H9 (cell line): ENCODE results near the gene ERC2. TPM values are rescaled to one million over a fixed set of nuclear protein-coding genes. Genes with fewer than 3 reads are reported as not detected.

Experiments used
- DNase-seq: peaks from one replicate; pipeline ENCODE4 v3.0.0-alpha.2; 2017
- H2AFZ ChIP-seq: one replicate; pipeline ENCODE4 v1.6.1; 2013; ENCODE audit warnings: mild to moderate bottlenecking, low read length, control low read depth, moderate library complexity
- H2AK5ac ChIP-seq: 2 replicates; pipeline ENCODE4 v1.6.1; 2013; ENCODE audit warnings: low read length, control low read depth, mixed read lengths; ENCODE audit not compliant: insufficient read length
- H2BK120ac ChIP-seq: one replicate; pipeline ENCODE4 v1.6.1; 2013; ENCODE audit warnings: low read depth, mild to moderate bottlenecking, low read length, control low read depth, inconsistent platforms; ENCODE audit not compliant: poor library complexity, severe bottlenecking
- H2BK12ac ChIP-seq: 2 replicates; pipeline ENCODE4 v1.6.1; 2013; ENCODE audit warnings: low read length, control low read depth, mixed read lengths, low read depth; ENCODE audit not compliant: insufficient read length
- H2BK15ac ChIP-seq: 2 replicates; pipeline ENCODE4 v1.6.1; 2013; ENCODE audit warnings: low read depth, low read length, control low read depth
- H2BK20ac ChIP-seq: one replicate; pipeline ENCODE4 v1.6.1; 2013; ENCODE audit warnings: low read depth, mild to moderate bottlenecking, low read length, control low read depth, inconsistent platforms; ENCODE audit not compliant: poor library complexity, severe bottlenecking
- H2BK5ac ChIP-seq: 2 replicates; pipeline ENCODE4 v1.6.1; 2013; ENCODE audit warnings: low read length, control low read depth, mixed read lengths; ENCODE audit not compliant: insufficient read length
- H3K14ac ChIP-seq: 2 replicates; pipeline ENCODE4 v1.6.1; 2013; ENCODE audit warnings: low read length, control low read depth; ENCODE audit not compliant: insufficient read depth
- H3K18ac ChIP-seq: 2 replicates; pipeline ENCODE4 v1.6.1; 2013; ENCODE audit warnings: low read depth, mild to moderate bottlenecking, mixed read lengths, low read length, control low read depth; ENCODE audit not compliant: insufficient read length
- H3K23ac ChIP-seq: 2 replicates; pipeline ENCODE4 v1.6.1; 2013; ENCODE audit warnings: low read length, control low read depth, mixed read lengths, low read depth; ENCODE audit not compliant: insufficient read length
- H3K23me2 ChIP-seq: 2 replicates; pipeline ENCODE4 v1.6.1; 2013; ENCODE audit warnings: low read depth, mild to moderate bottlenecking, mixed read lengths, low read length, control low read depth; ENCODE audit not compliant: insufficient read length, poor library complexity, severe bottlenecking
- H3K27ac ChIP-seq: 2 replicates; pipeline ENCODE4 v1.5.1; 2013; ENCODE audit warnings: low read length, control low read depth, mixed read lengths, low read depth; ENCODE audit not compliant: insufficient read length
- H3K27me3 ChIP-seq: 2 replicates; pipeline ENCODE4 v1.6.1; 2013; ENCODE audit warnings: low read length, control low read depth, inconsistent platforms; ENCODE audit not compliant: insufficient read depth
- H3K4ac ChIP-seq: 2 replicates; pipeline ENCODE4 v1.6.1; 2013; ENCODE audit warnings: low read depth, mild to moderate bottlenecking, control low read depth, inconsistent platforms, low read length, moderate library complexity
- H3K4me1 ChIP-seq: 2 replicates; pipeline ENCODE4 v1.6.1; 2013; ENCODE audit warnings: low read length, control low read depth, inconsistent platforms; ENCODE audit not compliant: insufficient read depth
- H3K4me2 ChIP-seq: 2 replicates; pipeline ENCODE4 v1.6.1; 2013; ENCODE audit warnings: low read length, control low read depth, mixed read lengths; ENCODE audit not compliant: insufficient read length, insufficient read depth
- H3K56ac ChIP-seq: 2 replicates; pipeline ENCODE4 v1.6.1; 2013; ENCODE audit warnings: low read depth, mild to moderate bottlenecking, mixed read lengths, low read length, control low read depth; ENCODE audit not compliant: insufficient read length
- H3K79me1 ChIP-seq: 2 replicates; pipeline ENCODE4 v1.6.1; 2013; ENCODE audit warnings: low read depth, mild to moderate bottlenecking, moderate library complexity, low read length, control low read depth, inconsistent platforms; ENCODE audit not compliant: insufficient read depth, poor library complexity, severe bottlenecking
- H3K79me2 ChIP-seq: 2 replicates; pipeline ENCODE4 v1.6.1; 2013; ENCODE audit warnings: low read length, control low read depth, inconsistent platforms; ENCODE audit not compliant: insufficient read depth
- H3K9ac ChIP-seq: 2 replicates; pipeline ENCODE4 v1.6.1; 2013; ENCODE audit warnings: low read length, control low read depth, mixed read lengths; ENCODE audit not compliant: insufficient read length; ENCODE audit errors: extremely low read depth
- H3K9me3 ChIP-seq: one replicate; pipeline ENCODE4 v1.6.1; 2013; ENCODE audit warnings: low read depth, low read length, inconsistent platforms; ENCODE audit not compliant: control insufficient read depth
- H3T11ph ChIP-seq: one replicate; pipeline ENCODE4 v1.6.1; 2013; ENCODE audit warnings: mild to moderate bottlenecking, low read length, control low read depth, inconsistent platforms
- H4K20me1 ChIP-seq: one replicate; pipeline ENCODE4 v1.6.1; 2013; ENCODE audit not compliant: control insufficient read depth, insufficient read length, insufficient read depth
- H4K5ac ChIP-seq: 2 replicates; pipeline ENCODE4 v1.6.1; 2013; ENCODE audit warnings: low read depth, mild to moderate bottlenecking, mixed read lengths, low read length, control low read depth; ENCODE audit not compliant: insufficient read length
- H4K8ac ChIP-seq: replicated peaks from 2 replicates; pipeline ENCODE4 v1.6.1; 2013; ENCODE audit warnings: low read length, control low read depth, mixed read lengths, low read depth; ENCODE audit not compliant: insufficient read length
- H4K91ac ChIP-seq: 2 replicates; pipeline ENCODE4 v1.6.1; 2013; ENCODE audit warnings: low read depth, mild to moderate bottlenecking, moderate library complexity, mixed read lengths, low read length, control low read depth; ENCODE audit not compliant: insufficient read length
- H3K27ac Mint-ChIP-seq, 3 experiments: 2 replicates in 2 of 3; 3 replicates in 1 of 3; pipeline ENCODE4 v1.8.0; 2020 to 2021; ENCODE audit warnings: mixed read lengths in 3 of 3, mild to moderate bottlenecking in 1 of 3, moderate library complexity in 1 of 3
- H3K27me3 Mint-ChIP-seq: 2 replicates; pipeline ENCODE4 v1.8.0; 2021; ENCODE audit warnings: low read depth, mild to moderate bottlenecking, moderate library complexity, mixed read lengths
- H3K36me3 Mint-ChIP-seq, 3 experiments: 2 replicates in 2 of 3; 3 replicates in 1 of 3; pipeline ENCODE4 v1.8.0; 2020 to 2021; ENCODE audit warnings: low read depth in 3 of 3, mixed read lengths in 3 of 3; ENCODE audit not compliant: insufficient read depth in 1 of 3
- H3K4me1 Mint-ChIP-seq, 2 experiments: 2 replicates each; pipeline ENCODE4 v1.8.0; 2020; ENCODE audit warnings: mixed read lengths in 2 of 2
- H3K4me3 Mint-ChIP-seq, 2 experiments: 2 replicates in 1 of 2; 3 replicates in 1 of 2; pipeline ENCODE4 v1.8.0; 2020 to 2021; ENCODE audit warnings: mild to moderate bottlenecking in 2 of 2, mixed read lengths in 2 of 2, moderate library complexity in 1 of 2
- H3K9me3 Mint-ChIP-seq, 2 experiments: 2 replicates in 1 of 2; 3 replicates in 1 of 2; pipeline ENCODE4 v1.8.0; 2020; ENCODE audit warnings: mild to moderate bottlenecking in 2 of 2, mixed read lengths in 2 of 2, moderate library complexity in 1 of 2
- WGBS: extraction: QIAGEN DNeasy Blood & Tissue Kit; methylation state at CpG from one replicate; pipeline ENCODE4 v1.1.7; 2013; ENCODE audit warnings: missing lambda C conversion rate, low lambda C conversion rate, mixed read lengths; ENCODE audit not compliant: insufficient read length; ENCODE audit errors: extremely low coverage; 5-methylcytosine and 5-hydroxymethylcytosine counted together
- total RNA-seq: library from RNA; stranded (reverse); gene quantifications from 2 replicates; pipeline ENCODE4 v1.2.1, GENCODE V29; 2021
- TF ChIP-seq, protein P1 (sequence below): fragments of 200-600 bp; sonication (generic); conservative IDR thresholded peaks from 3 replicates; pipeline ENCODE4 v1.8.0; 2021; ENCODE audit warnings: antibody characterized with exemption, mild to moderate bottlenecking

The ERC2 gene
- total RNA-seq, 1 experiment from 2014 or later = 15.4 TPM

DNA sequence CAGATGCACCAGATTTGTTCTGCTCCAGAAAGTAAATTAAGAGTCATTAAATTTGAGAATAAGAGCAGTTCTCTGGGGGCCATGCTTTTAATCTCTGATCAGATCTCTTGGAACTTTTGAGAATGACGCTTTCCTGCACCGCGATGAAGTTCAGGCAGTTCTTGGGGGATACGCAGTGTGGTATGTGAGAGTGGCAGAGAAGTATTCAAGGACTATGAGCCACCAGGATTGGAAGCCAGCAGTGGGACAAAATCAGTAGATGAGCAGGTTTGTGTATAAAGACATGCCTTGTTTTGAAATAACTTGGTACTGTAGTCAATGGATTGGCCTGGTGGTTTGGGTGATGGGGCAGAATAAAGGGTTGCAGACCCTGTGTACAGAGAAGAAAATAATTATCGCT lies 483.6 kb downstream of the ERC2 start:
- H3K27me3 ChIP-seq = no peaks in the 10 kb centered on the region
- no CpG with 5 or more reads among the region's 5 CpGs for WGBS
- H3K9ac ChIP-seq = no peak overlapping the region
- H4K8ac ChIP-seq = no peak overlapping the region
- H3K9me3 Mint-ChIP-seq = no peaks in the 10 kb centered on the region
- no peak overlapping the region for H3K4me3 Mint-ChIP-seq
- H2AFZ ChIP-seq = no peak overlapping the region
- H2BK5ac ChIP-seq = no peak overlapping the region
- H3K36me3 Mint-ChIP-seq = no peaks in the 10 kb centered on the region
- no peak overlapping the region for H3K27ac Mint-ChIP-seq
- no peak overlapping the region for H3K23ac ChIP-seq
- no peak overlapping the region for H3K4me2 ChIP-seq
- no peak overlapping the region for H2BK15ac ChIP-seq
- H4K5ac ChIP-seq = no peak overlapping the region
- H3K4me1 Mint-ChIP-seq = peaks cover 17 to 33% of the 10 kb centered on the region in 2 experiments
- no peak overlapping the region for H2BK20ac ChIP-seq
- no peaks in the 10 kb centered on the region for H3K79me1 ChIP-seq
- DNase-seq = no peak
- no peak overlapping the region for H3K4ac ChIP-seq
- H3K27ac ChIP-seq = no peak overlapping the region
- H3K4me1 ChIP-seq = no peaks in the 10 kb centered on the region
- H3K18ac ChIP-seq = no peak overlapping the region
- no peak overlapping the region for H2BK120ac ChIP-seq
- H3K56ac ChIP-seq = no peak overlapping the region
- no peaks in the 10 kb centered on the region for H3K9me3 ChIP-seq
- no peak overlapping the region for H4K91ac ChIP-seq
- no peaks in the 10 kb centered on the region for H3K27me3 Mint-ChIP-seq
- no peaks in the 10 kb centered on the region for H4K20me1 ChIP-seq
- no peaks in the 10 kb centered on the region for H3K79me2 ChIP-seq
- no peak overlapping the region for H2AK5ac ChIP-seq
- H3T11ph ChIP-seq = no peak overlapping the region
- H2BK12ac ChIP-seq = no peak overlapping the region
- no peak overlapping the region for H3K14ac ChIP-seq
- TF ChIP-seq, protein P1, sequence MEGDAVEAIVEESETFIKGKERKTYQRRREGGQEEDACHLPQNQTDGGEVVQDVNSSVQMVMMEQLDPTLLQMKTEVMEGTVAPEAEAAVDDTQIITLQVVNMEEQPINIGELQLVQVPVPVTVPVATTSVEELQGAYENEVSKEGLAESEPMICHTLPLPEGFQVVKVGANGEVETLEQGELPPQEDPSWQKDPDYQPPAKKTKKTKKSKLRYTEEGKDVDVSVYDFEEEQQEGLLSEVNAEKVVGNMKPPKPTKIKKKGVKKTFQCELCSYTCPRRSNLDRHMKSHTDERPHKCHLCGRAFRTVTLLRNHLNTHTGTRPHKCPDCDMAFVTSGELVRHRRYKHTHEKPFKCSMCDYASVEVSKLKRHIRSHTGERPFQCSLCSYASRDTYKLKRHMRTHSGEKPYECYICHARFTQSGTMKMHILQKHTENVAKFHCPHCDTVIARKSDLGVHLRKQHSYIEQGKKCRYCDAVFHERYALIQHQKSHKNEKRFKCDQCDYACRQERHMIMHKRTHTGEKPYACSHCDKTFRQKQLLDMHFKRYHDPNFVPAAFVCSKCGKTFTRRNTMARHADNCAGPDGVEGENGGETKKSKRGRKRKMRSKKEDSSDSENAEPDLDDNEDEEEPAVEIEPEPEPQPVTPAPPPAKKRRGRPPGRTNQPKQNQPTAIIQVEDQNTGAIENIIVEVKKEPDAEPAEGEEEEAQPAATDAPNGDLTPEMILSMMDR = no peak
- no peaks in the 10 kb centered on the region for H3K23me2 ChIP-seq
